Measurements from ENCODE around the gene HSPBAP1.
"Not testable (repeated sequence)": the region's sequence is repeated elsewhere in the genome, so short reads cannot be mapped to it uniquely, and the experiment has no call there.

Gene HSPBAP1

GRCh38 chr3:122785231-122785630, 8.4 kb downstream of the HSPBAP1 start:
- DNase-seq, result no peak

- DNase-seq, result no peak
Observed at GRCh38 chr3:122784436-122784835, 9.2 kb downstream of the HSPBAP1 start.

GRCh38 chr3:122782804-122783203, 10.8 kb downstream of the HSPBAP1 start:
- DNase-seq, result no peak

GRCh38 chr3:122777563-122777962, 16.1 kb downstream of the HSPBAP1 start:
- DNase-seq, result no peak

- DNase-seq, result no peak
Observed at GRCh38 chr3:122776675-122777468, 16.8 kb downstream of the HSPBAP1 start.

GRCh38 chr3:122774564-122774963, 19.1 kb downstream of the HSPBAP1 start:
- DNase-seq, result no peak

GRCh38 chr3:122773944-122774509, 19.6 kb downstream of the HSPBAP1 start:
- DNase-seq, result no peak

GRCh38 chr3:122772827-122773226, 20.8 kb downstream of the HSPBAP1 start:
- no peak for DNase-seq

GRCh38 chr3:122770521-122771202, 23.0 kb downstream of the HSPBAP1 start:
- DNase-seq, result no peak

- DNase-seq, result no peak
Observed at GRCh38 chr3:122767540-122768372, 25.9 kb downstream of the HSPBAP1 start.

GRCh38 chr3:122766430-122766829, 27.2 kb downstream of the HSPBAP1 start:
- DNase-seq, result no peak

- no peak for DNase-seq
Observed at GRCh38 chr3:122760453-122761271, 33.0 kb downstream of the HSPBAP1 start.

- DNase-seq, result no peak
Observed at GRCh38 chr3:122758877-122759560, 34.6 kb downstream of the HSPBAP1 start.

- no peak for DNase-seq
Observed at GRCh38 chr3:122755491-122755890, 38.1 kb downstream of the HSPBAP1 start.

GRCh38 chr3:122754929-122755328, 38.7 kb downstream of the HSPBAP1 start:
- no peak for DNase-seq

- DNase-seq, result no peak
Observed at GRCh38 chr3:122748347-122748746, 45.3 kb downstream of the HSPBAP1 start.

- DNase-seq, result not testable (repeated sequence)
Observed at GRCh38 chr3:122747295-122747694, 46.3 kb downstream of the HSPBAP1 start.

- DNase-seq, result no peak
Observed at GRCh38 chr3:122745369-122746021, 48.1 kb downstream of the HSPBAP1 start.

GRCh38 chr3:122743581-122744120, 50.0 kb downstream of the HSPBAP1 start:
- DNase-seq, result no peak
